HG02610 (cell line): ENCODE data around the gene EML2.
"Not testable (repeated sequence)": the region's sequence is repeated elsewhere in the genome, so short reads cannot be mapped to it uniquely, and the experiment has no call there.

Experiments used
- ATAC-seq: cut with Tn5 transposase; IDR thresholded peaks from one replicate; pipeline ENCODE4 v1.9.1; 2021; ENCODE audit warnings: mild to moderate bottlenecking, moderate library complexity; ENCODE audit not compliant: unreplicated experiment

The EML2 gene

DNA sequence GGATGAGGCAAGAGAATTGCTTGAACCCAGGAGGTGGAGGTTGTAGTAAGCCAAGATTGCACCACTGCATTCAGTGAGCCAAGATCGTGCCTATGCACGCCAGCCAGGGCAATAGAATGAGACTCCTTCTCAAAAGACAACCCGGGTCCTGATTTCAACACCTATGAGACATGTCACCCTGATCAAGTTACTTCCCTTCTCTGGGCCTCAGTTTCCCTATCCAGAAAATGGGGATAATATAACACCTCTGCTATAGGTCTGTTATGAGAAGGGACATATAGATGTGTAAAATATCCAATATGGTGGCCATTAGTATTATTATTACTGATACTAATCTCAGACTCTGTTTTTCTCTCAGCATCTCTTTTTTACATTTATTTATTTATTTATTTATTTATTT is 15.9 kb upstream of the EML2 start:
- ATAC-seq = no peak

DNA sequence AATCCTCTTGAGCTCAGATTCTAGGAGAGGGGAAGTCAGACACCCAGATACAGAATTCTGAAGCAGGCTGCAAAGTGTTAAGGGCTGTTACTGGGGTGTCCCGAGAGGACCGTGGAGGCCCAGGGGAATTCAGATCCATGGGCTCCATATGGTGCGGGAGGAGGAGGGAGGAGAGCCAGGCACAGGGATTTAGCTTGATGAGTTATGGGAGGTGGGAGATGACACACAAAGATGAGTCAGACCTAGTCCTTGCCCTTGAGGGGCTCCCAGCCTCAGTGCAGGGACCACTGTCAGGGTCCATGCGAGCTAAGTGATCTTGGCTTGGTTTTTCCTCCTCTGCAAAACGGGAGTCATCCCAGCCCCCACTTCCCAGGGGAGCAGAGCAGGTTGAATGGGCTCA is 14.4 kb upstream of the EML2 start:
- no peak for ATAC-seq

DNA sequence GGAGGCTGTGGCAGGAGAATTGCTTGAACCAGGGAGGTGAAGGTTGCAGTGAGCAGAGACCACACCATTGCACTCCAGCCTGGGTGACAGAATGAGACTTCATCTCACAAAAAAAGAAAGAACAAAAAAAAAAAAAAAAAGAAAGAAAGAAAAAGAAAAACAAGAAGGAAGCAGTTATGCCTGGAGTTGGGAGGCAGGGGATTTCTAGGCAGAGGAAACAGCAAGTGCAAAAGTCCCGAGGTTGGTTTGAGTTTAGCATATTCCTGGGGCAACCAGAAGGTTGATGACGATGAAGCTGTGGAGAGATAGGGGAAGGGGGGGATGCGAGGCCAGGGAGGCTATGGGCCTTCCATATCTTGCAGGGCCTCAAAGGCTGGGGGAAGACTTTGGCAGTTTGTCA is 11.5 kb upstream of the EML2 start:
- no peak for ATAC-seq

DNA sequence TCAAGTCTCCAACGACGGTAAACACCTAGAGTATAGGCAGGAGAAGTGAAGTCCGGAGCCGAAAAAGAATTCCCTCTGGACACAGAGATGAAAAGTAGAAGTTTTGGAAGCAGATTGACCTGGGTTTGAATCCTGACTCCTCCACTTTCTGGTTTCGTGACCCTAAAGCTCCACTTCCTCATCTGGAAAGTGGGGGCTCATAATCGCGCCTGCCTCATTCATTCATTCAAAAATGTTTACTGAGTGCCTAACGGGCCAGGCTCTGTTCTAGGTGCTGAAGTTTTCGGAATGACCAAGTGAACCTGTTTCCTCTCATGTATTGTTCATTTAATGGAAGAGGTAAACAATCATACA is 7.1 kb upstream of the EML2 start:
- ATAC-seq = no peak

DNA sequence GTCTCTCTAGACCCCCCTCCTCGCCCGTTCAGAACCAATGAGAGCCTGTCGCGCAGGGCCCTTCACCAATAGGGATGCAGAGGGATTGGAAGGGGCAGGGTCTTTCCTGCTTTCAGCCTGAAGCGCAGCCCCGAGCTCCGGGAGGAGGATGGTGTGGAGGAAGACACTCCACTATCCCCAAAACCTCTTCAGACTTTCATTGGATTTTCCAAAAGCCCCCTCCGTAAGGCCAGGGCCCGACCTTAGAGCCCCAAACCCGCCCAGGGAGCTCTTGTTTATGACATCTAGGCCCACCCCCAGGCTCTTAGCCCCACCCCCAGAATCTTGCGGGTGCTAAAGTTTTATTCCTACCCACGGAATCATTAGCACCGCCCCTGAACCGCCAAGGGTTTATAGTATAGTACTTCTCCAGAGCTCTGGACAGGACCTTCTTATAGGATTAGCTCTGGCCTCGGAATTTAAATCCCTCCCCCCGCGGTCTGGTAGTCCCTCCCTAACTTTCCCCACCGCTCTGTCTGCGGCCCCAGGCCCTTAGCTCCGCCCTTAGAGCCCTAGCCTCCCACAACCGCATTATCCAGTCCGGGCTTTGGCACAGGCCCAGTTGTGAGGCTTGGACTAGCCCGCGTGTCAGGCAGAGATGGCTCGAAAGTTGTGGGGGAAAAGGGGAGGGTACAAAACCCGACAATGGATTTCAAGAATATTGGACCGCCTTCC is 6.6 kb upstream of the EML2 start:
- ATAC-seq = peak; percentile 34

DNA sequence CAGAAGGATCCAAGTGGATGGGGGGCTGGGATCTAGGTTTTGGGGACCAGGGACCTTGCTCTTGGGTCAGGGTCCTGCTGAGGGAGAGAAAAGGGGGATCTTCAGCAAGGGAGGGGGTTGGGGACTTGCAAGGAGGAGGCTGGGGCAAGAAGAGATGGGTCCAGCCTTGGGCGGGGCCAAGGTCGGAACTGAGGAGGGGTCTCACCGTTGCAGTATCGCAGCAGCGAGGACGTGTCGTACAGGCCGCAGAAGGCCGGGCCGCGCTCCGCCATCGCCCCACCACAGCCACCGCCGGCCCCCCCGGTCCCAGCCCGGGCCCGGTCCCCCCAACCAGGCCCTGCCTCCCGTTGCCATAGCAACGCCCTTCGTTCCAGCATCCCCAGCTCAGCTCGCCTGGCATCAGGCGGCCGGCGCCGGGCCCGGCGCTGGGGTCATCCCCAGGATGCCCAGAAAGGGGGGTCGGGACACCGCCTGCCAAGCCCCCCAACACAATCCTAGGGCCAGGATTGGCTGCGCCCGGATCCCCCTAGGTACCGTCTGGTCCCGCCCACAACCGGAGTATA is 6.0 kb upstream of the EML2 start:
- ATAC-seq = no peak

DNA sequence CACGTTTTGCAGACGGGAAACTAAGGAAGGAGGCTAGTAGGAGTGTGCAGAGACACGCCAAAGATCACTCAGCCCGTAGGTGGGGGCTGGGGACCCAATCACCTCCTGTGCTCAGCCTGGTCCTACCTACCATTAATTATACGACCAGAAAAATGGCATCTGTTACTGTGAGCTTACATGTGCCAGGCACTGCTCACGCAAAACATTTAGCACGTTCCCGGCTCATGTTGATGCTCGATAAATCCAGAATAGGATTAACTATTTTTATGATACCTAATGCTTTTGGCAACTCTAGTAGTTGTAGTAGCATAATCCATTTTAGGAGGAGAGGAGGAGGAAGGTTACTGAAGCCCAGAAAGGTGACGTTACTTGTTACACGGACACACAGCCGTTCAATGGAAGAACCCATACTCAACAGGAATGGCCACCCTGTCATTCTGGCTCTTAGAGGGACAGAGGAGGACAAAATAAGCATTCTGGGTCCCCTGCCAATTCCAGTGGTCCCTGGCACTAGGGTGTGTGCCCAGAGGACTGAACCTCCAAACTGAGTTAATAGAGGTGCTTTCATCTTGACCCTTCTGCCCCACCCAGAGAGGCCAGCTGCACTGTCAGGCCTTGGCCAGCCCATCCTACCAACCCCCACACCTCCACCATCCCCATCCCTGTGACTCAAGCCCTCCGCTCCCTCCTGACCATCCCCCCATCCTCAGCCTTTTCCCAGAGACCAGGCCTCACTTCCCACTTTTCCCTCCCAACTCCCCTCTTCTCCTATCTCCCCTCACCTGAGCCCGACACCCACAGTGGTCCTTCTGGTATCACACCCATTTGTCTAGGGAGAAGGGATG is 5.0 kb upstream of the EML2 start:
- no peak for ATAC-seq

DNA sequence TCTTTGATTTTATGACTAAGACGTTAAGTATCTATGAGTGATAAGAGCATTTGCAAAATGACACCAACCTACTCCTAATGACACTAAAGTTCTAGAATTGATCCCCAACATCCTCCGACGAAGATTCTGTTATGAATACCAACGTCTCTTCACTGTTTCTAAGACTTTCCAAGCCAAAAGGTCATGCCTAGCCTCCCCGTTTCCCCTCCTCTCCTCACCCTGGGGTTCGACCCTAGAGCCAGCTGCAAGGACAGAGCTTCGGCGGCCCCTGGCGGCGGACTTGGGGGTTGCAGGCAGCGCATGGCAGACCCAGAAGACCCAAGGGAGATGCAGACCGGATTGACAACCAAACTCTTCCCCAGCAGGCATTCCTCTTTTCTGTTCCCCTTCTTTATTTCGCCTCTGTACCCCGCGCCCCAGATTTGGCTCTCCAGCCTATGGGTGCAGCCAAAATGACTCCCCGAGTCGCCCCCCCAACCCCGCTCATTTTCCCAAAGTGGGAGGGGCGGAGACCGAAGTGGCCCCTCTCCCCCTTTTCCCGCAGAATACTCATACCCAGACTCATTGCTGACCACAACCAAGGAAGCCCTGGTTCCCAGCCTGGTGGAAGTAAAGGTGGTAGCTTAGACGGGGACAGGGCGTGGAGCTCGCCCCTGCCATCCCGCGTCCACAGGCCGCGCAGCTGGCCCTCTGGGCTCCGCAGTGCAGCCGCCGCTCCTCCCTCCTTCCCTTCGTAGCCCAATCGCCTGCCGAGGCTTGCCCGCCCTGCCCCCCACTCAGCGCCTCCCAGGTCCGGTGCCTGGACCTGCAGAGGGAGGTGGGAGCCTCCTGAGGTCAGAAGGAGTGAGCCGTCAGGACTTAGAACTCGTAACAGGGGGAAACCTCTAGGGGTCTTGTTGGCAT is 4.1 kb upstream of the EML2 start:
- peak; percentile 18 for ATAC-seq

DNA sequence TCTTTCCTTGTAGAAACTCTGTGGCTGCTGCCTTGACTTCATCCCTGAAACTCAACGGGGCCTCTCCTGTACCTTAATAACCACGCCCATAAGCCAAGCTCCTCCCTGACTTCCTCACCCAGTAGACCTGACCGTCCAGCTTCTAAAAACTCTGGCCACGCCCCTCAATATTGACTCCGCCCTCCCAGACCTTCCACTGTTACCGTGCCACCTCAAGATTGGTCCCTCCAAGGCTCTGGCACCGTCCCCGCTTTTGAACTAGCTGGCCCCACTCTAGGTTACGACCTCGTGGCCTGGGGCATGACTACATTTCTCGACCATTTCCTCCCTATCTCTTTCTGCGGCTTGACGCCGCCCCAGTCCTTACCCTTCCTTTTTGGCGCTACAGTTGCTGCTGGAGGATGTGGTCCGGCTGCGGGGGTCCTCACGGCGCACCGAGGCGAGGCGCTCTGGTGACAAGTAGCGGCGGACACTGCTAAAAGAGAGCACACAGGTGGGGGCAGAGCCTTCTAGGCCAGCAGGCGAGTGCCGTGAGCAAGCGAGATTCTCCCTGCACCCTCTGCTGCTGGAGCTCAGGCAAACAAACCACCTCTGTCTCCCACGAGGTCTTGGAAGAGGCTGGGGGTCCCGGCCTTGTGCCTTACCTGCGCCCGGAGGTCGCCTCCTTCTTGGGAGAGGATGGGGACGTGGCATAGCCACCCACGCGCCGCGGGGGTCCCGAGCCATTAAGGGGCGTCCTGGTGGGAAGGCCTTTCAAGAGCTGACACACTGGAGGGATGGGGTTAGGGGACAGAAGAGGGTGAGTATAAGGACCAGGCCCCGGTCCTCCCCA is 2.3 kb upstream of the EML2 start:
- peak; percentile 28 for ATAC-seq

DNA sequence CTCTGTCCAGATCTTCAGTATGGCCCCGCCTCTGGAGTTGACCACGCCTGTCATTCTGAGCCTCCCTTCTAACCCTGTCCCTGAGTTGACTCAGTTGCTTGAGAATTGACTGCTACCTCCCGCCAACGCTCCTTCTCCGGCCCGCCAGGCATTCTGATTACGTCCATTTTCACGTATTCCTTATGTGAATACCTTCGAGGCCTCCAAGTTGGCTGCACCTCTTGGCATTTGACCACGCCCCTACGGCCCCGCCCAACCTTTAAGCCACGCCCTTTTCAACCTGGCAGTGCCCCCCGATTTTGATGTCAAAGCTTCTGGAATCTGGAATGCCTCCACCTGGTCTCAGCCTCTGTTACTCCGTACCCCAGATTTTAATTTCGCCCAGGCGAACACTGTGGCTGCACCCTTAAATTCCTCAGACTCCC is 1.7 kb upstream of the EML2 start:
- ATAC-seq = no peak

DNA sequence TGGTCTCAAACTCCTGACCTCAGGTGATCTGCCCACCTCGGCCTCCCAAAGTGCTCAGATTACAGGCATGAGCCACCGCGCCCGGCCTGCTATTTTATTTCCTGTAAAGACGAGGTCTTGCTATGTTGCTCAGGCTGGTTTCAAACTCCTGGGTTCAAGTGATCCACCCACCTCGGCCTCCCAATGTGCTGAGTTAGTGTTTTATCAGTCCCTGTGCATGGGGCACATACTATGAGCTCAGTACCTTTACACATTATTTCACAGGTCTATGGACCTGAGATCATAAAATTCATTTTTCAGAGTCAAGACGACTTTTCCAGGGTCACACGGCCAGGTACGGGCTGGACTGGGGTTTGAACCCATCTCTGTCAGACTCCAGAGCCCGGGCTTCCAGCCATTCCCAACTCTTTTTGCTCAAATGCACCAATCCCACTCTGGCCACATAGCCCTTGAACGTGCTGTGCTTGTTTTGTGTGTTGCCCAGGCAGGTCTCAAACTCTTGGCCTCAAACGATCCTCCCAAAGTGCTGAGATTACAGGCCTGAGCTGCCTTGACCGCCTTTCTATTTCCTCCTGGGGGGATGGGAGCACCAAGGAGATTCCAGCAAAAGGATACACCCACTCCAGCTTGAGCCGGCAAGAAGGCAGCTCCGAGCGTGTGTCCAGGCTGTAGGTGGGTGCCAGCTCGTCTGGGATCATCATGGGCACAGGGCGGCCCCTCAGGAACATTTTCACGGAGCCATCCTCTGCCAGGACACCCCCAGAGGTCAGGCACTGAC is 1.1 kb downstream of the EML2 start:
- ATAC-seq = no peak

DNA sequence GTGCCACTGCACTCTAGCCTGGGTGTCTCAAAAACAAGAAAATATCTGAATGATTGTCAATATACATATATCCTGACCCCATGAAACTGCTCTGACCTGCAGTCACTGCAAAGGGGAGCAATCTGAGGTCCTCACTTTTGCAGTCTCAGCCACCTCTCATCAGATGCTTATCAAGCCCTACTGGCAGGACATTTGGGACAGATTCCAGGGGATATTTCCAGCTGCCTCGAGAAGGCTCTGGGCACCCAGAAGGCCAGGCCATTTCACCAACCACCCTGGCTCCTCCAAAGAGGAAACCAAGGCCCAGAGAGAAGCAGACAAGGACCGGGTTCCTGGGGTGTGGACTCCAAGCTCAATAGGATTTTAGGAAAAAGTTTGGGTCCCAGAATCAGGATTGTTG is 2.3 kb downstream of the EML2 start:
- no peak for ATAC-seq

DNA sequence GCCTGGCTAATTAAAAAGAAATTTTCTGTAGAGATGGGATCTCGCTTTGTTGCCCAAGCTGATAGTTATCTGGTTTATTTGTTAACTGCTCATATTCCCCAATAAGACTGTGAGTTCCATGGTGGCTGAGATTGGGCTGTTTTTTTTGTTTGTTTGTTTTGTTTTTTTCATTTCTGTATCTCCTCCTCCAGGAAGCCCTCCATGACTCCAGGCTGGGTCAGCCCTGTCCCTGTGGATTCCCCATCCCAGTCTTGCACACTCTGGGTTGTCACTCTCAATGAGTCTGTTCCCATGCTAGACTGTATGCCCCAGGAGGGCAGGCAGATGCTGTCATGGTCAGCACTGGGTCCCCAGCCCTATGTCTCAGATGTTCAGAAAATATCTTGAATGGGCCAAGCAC is 2.9 kb downstream of the EML2 start:
- no peak for ATAC-seq

DNA sequence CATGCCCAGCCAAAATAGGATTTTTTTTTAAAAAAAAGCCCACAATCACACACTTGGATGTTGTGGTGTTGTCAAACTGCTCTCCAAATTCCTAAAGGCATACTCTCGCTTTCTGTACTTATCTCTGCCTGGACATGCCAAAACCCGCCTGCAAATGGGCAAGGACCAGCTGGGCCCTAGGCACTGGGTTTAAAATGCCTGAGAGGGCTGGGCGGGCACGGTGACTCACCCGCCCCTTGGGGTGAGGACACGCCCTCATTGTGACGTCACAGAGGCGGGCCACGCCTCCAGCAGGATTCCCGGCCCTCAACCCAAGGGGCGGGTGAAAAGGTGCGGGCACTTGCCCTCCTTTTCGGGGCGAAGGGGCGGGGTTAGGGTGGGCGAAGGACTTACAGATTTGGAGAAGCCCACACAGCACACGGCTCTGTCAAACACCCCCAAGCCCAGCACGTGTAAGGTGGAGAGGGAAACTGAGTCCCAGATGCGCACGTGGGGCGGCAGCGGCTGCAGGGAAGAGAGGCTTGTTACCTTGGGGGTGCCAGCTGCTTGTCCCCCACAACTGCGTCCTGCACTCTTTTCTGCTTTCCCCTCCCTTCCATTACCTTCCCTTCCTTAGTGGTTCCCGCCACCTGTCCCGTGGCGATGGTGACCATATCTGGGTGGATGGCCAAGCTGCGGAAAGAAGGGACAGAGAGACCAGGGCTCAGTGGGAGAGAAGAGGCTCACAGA is 6.6 kb downstream of the EML2 start:
- ATAC-seq = no peak

DNA sequence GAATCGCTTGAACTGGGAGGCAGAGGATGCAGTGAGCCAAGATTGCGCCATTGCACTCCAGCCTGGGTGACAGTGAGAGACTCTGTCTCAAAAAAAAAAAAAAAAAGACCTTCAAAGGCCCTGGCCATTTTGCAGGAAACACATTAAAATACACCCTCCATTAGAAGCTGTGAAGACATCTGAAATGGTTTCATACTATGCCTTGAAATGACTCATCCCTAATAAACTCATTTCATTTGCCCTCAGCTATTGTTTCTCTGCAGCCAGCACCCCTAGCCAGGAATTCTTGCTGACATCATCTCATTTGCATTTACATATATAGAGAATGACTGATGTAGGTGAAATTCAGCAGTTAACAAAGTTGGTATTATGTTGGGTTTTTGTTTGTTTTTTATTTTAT is 8.7 kb downstream of the EML2 start:
- peak; percentile 76 for ATAC-seq

DNA sequence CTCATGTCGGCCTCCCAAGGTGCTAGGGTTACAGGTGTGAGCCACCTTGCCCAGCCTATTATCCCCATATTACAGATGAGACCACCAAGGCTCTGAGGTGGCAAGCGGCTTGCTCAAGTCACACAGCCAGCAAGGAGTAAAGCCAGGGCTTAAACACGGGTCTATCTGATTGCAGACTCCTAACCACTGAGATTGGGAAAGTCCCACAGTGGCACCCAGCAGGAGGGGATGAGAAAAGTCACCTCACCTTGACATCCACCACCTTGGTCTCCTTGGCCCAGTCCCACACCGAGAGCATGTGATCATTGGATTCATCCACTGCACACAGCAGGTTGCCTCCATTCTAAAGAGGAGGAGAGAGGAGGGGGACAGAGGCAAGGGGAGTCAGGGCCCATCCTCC is 9.5 kb downstream of the EML2 start:
- no peak for ATAC-seq

DNA sequence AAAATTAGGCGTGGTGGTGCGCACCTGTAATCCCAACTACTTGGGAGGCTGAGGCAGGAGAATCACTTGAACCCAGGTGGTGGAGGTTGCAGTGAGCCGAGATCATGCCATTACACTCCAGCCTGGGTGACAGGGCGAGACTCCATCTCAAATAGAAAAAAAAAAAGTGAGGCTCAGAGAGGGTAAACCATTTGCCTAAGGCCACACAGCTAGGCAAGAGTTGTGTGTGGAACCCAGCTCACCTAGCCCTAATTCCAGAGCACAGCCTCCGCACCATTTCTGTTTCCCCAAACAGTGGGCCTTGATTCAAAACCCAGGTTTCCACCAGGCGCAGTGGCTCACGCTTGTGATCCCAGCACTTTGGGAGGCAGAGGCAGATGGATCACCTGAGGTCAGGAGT is 11.0 kb downstream of the EML2 start:
- not testable (repeated sequence) for ATAC-seq

DNA sequence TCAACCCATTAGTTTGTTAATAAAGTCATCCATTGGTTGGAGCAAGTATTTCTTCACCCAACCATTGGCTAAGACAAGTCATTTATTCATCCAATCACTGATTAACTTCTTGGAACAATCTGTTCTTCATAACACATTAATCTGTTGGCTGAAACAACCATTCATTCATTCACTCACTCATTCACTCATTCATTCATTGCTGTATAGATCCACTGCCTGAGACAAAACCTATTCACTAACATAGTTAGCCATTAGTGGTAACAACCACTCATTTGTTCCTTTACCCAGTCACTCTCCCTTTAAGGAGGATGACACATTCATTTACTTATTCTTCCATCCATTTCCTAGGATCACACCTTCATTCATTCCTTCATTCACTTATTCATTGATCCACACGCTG is 15.2 kb downstream of the EML2 start:
- no peak for ATAC-seq

DNA sequence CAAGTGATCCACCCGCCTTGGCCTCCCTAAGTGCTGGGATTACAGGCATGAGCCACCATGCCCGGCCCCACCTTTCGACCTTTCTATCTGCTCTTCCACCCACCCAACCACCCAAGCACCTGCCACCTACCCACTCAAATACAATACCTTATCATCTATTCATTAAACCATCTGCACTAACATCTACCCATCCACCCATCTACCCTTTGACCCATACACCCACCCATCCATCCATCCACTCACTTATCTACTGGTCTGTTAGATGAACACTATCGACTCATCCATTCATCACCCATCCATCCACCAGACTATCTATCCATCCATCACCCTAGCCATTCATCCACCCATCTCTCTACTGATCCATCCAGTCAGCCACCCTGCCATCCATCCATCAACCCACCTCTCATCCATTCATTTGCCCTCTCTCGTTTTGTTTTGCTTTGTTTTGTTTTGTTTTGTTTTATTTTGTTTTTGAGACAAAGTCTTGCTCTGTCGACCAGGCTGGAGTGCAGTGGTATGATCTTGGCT is 17.2 kb downstream of the EML2 start:
- no peak for ATAC-seq
